IMR-90 (cell line): ENCODE data around the gene MLLT10. TPM values are rescaled to one million over a fixed set of nuclear protein-coding genes. Genes with fewer than 3 reads are reported as not detected.

Source experiments
- ATAC-seq: fragments of 200-7000 bp; cut with Tn5 transposase; 2 replicates; pipeline ENCODE4 v1.9.1; 2020; ENCODE audit warnings: low read depth, mild to moderate bottlenecking, moderate library complexity
- BruUV-seq: library from RNA; stranded (reverse); fragments of 400-500 nt; replicated peaks from 2 replicates; lab custom pipeline; 2021; lab: Mats Ljungman, UMichigan
- CTCF ChIA-PET: fragments of 300-600 bp; formaldehyde crosslinking; extraction: SDS; loops from one replicate; lab custom pipeline; 2021; ENCODE audit warnings: antibody characterized with exemption; lab: Yijun Ruan, JAX
- POLR2A ChIA-PET: fragments of 300-600 bp; sonication (Branson Sonifier 250); formaldehyde crosslinking; loops from one replicate; lab custom pipeline; 2022; ENCODE audit warnings: antibody characterized with exemption; ENCODE audit not compliant: unreplicated experiment; lab: Charles Lee
- DNase-seq: peaks from one replicate; pipeline ENCODE4 v3.0.0; 2013
- H2AFZ ChIP-seq: replicated peaks from 2 replicates; pipeline ENCODE3; 2013; ENCODE audit warnings: low read length, mild to moderate bottlenecking; ENCODE audit not compliant: poor library complexity
- H2AK5ac ChIP-seq: 2 replicates; pipeline ENCODE4 v1.6.1; 2013; ENCODE audit warnings: low read depth, low read length, inconsistent platforms
- H2AK9ac ChIP-seq: replicated peaks from 2 replicates; pipeline ENCODE3; 2013; ENCODE audit warnings: mild to moderate bottlenecking, low read depth, low read length, moderate library complexity; ENCODE audit not compliant: poor library complexity
- H2BK120ac ChIP-seq: 2 replicates; pipeline ENCODE4 v1.6.1; 2013; ENCODE audit warnings: low read depth, low read length, inconsistent platforms
- H2BK15ac ChIP-seq: 3 replicates; pipeline ENCODE4 v1.6.1; 2013; ENCODE audit warnings: low read depth, low read length, inconsistent platforms
- H2BK20ac ChIP-seq: 2 replicates; pipeline ENCODE4 v1.6.1; 2013; ENCODE audit warnings: low read depth, mild to moderate bottlenecking, inconsistent platforms, low read length, moderate library complexity
- H2BK5ac ChIP-seq: 2 replicates; pipeline ENCODE4 v1.6.1; 2013; ENCODE audit warnings: mild to moderate bottlenecking, low read depth, low read length, inconsistent platforms; ENCODE audit not compliant: poor library complexity, severe bottlenecking
- H3K14ac ChIP-seq: replicated peaks from 2 replicates; pipeline ENCODE4 v1.6.1; 2013; ENCODE audit warnings: low read depth, low read length, inconsistent platforms
- H3K18ac ChIP-seq: 2 replicates; pipeline ENCODE4 v1.6.1; 2013; ENCODE audit warnings: low read depth, low read length, control low read depth
- H3K23ac ChIP-seq: 2 replicates; pipeline ENCODE4 v1.6.1; 2013; ENCODE audit warnings: low read depth, low read length, inconsistent platforms
- H3K27ac ChIP-seq: 2 replicates; pipeline ENCODE4 v1.5.1; 2013; ENCODE audit warnings: mild to moderate bottlenecking, control low read depth, low read length; ENCODE audit not compliant: insufficient read depth
- H3K27me3 ChIP-seq: 2 replicates; pipeline ENCODE4 v1.6.1; 2013; ENCODE audit warnings: low read length; ENCODE audit not compliant: control insufficient read depth, insufficient read depth
- H3K36me3 ChIP-seq: 2 replicates; pipeline ENCODE4 v1.6.1; 2013; ENCODE audit warnings: low read length, mixed read lengths; ENCODE audit not compliant: control insufficient read depth, insufficient read depth
- H3K4ac ChIP-seq: 2 replicates; pipeline ENCODE4 v1.6.1; 2013; ENCODE audit warnings: low read depth, low read length, inconsistent platforms
- H3K4me1 ChIP-seq: 2 replicates; pipeline ENCODE4 v1.6.1; 2013; ENCODE audit warnings: low read length, mixed read lengths; ENCODE audit not compliant: control insufficient read depth, insufficient read depth
- H3K4me2 ChIP-seq: 2 replicates; pipeline ENCODE4 v1.6.1; 2013; ENCODE audit warnings: low read depth, mild to moderate bottlenecking, control low read depth, low read length, moderate library complexity
- H3K4me3 ChIP-seq: 2 replicates; pipeline ENCODE4 v1.5.1; 2013; ENCODE audit warnings: low read depth, mild to moderate bottlenecking, control low read depth, low read length, moderate library complexity; ENCODE audit not compliant: insufficient read depth
- H3K56ac ChIP-seq: 2 replicates; pipeline ENCODE4 v1.6.1; 2013; ENCODE audit warnings: low read length, inconsistent platforms; ENCODE audit not compliant: insufficient read depth; ENCODE audit errors: extremely low read depth
- H3K79me1 ChIP-seq, 2 experiments: 2 replicates each; pipeline ENCODE4 v1.6.1; 2013; ENCODE audit warnings: low read length in 2 of 2, inconsistent platforms in 1 of 2, low read depth in 1 of 2
- H3K9ac ChIP-seq: 2 replicates; pipeline ENCODE4 v1.6.1; 2013; ENCODE audit warnings: low read depth, low read length, control low read depth
- H3K9me1 ChIP-seq: 2 replicates; pipeline ENCODE4 v1.6.1; 2013; ENCODE audit warnings: low read length, inconsistent platforms; ENCODE audit not compliant: insufficient read depth
- H3K9me3 ChIP-seq: 2 replicates; pipeline ENCODE4 v1.6.1; 2013; ENCODE audit warnings: low read length; ENCODE audit not compliant: control insufficient read depth, insufficient read depth
- H4K20me1 ChIP-seq: 2 replicates; pipeline ENCODE4 v1.6.1; 2013; ENCODE audit warnings: low read length, inconsistent platforms; ENCODE audit not compliant: insufficient read depth
- H4K5ac ChIP-seq: 2 replicates; pipeline ENCODE4 v1.6.1; 2013; ENCODE audit warnings: mild to moderate bottlenecking, low read depth, low read length, control low read depth
- H4K8ac ChIP-seq, 2 experiments: 2 replicates each; pipeline ENCODE4 v1.6.1; 2013; ENCODE audit warnings: low read depth in 2 of 2, low read length in 2 of 2, control low read depth in 1 of 2, inconsistent platforms in 1 of 2
- H4K91ac ChIP-seq: 2 replicates; pipeline ENCODE4 v1.6.1; 2013; ENCODE audit warnings: low read depth, low read length, inconsistent platforms; ENCODE audit not compliant: insufficient read depth
- BHLHE40 ChIP-seq: fragments of 150-350 bp; IDR thresholded peaks from 2 replicates; pipeline ENCODE4 v1.6.1; 2016; ENCODE audit warnings: mild to moderate bottlenecking, low read depth, low read length
- CEBPB ChIP-seq: IDR thresholded peaks from 2 replicates; pipeline ENCODE4 v1.6.1; 2012; ENCODE audit warnings: low read depth, low read length, improper control_type of control experiment
- CHD1 ChIP-seq: IDR thresholded peaks from 2 replicates; pipeline ENCODE4 v1.6.1; 2012; ENCODE audit warnings: low read depth, low read length, improper control_type of control experiment
- CTCF ChIP-seq: conservative IDR thresholded peaks from 2 replicates; pipeline ENCODE4 v1.5.1; 2012; ENCODE audit warnings: mild to moderate bottlenecking, low read depth, low read length, improper control_type of control experiment
- ELK1 ChIP-seq: fragments of 150-350 bp; IDR thresholded peaks from 2 replicates; pipeline ENCODE4 v1.6.1; 2016; ENCODE audit warnings: low read depth, mild to moderate bottlenecking, low read length, moderate library complexity, borderline replicate concordance
- FOS ChIP-seq: fragments of 150-350 bp; IDR thresholded peaks from 2 replicates; pipeline ENCODE4 v1.6.1; 2016; ENCODE audit warnings: low read depth, low read length
- MAFK ChIP-seq: IDR thresholded peaks from 2 replicates; pipeline ENCODE4 v1.6.1; 2012; ENCODE audit warnings: low read depth, low read length, improper control_type of control experiment
- MAZ ChIP-seq: IDR thresholded peaks from 2 replicates; pipeline ENCODE4 v1.6.1; 2012; ENCODE audit warnings: low read depth, mild to moderate bottlenecking, low read length, improper control_type of control experiment, moderate library complexity, borderline replicate concordance
- MXI1 ChIP-seq: IDR thresholded peaks from 2 replicates; pipeline ENCODE4 v1.6.1; 2012; ENCODE audit warnings: low read depth, mild to moderate bottlenecking, low read length, moderate library complexity, borderline replicate concordance
- NFE2L2 ChIP-seq: fragments of 150-350 bp; IDR thresholded peaks from 2 replicates; pipeline ENCODE4 v1.6.1; 2016; ENCODE audit warnings: low read depth, mild to moderate bottlenecking, low read length
- POLR2A ChIP-seq: IDR thresholded peaks from 2 replicates; pipeline ENCODE4 v1.6.1; 2012; ENCODE audit warnings: mild to moderate bottlenecking, low read depth, low read length
- RAD21 ChIP-seq: IDR thresholded peaks from 2 replicates; pipeline ENCODE4 v1.6.1; 2012; ENCODE audit warnings: low read length, improper control_type of control experiment
- RCOR1 ChIP-seq: IDR thresholded peaks from 2 replicates; pipeline ENCODE4 v1.6.1; 2012; ENCODE audit warnings: mild to moderate bottlenecking, low read length, improper control_type of control experiment; ENCODE audit not compliant: insufficient replicate concordance
- RFX5 ChIP-seq: IDR thresholded peaks from 2 replicates; pipeline ENCODE4 v1.8.0; 2012; ENCODE audit warnings: low read depth, mild to moderate bottlenecking, low read length, moderate library complexity
- SMC3 ChIP-seq: fragments of 150-350 bp; IDR thresholded peaks from 2 replicates; pipeline ENCODE4 v1.6.1; 2016; ENCODE audit warnings: low read depth, mild to moderate bottlenecking, antibody characterized with exemption, low read length, moderate library complexity
- WGBS, 2 experiments: methylation state at CpG; one replicate each; pipeline versions ENCODE4 v1.1.5 to v1.1.7; 2013; ENCODE audit warnings: missing lambda C conversion rate in 2 of 2; ENCODE audit not compliant: insufficient read length in 1 of 2; ENCODE audit errors: extremely low coverage in 2 of 2; 5-methylcytosine and 5-hydroxymethylcytosine counted together
- dilution Hi-C: fragments of 300-500 bp; cut with HindIII; formaldehyde crosslinking; loops from one replicate; pipeline ENCODE4 v1.14.3; 2018; ENCODE audit warnings: low sequenced_read_pairs; ENCODE audit not compliant: unreplicated experiment
- in situ Hi-C: fragments of 300-500 bp; cut with MboI; formaldehyde crosslinking; loops from 3 replicates; pipeline ENCODE4 v1.14.3; 2019; ENCODE audit warnings: low sequenced_read_pairs, inconsistent platforms, mixed read lengths
- intact Hi-C: fragments of 100-400 bp; cut with micrococcal nuclease; formaldehyde crosslinking; loops from 2 replicates; pipeline ENCODE4 v1.10.0; 2022
- polyA plus RNA-seq, 3 experiments: library from polyadenylated mRNA; depleted of rRNA; stranded (reverse); fragments of >200 nt; gene quantifications; 2 replicates each; pipeline ENCODE4 v1.2.3, GENCODE V29; 2012; ENCODE audit warnings: low replicate concordance in 1 of 3
- total RNA-seq: library from RNA; depleted of rRNA; stranded (reverse); fragments of >200 nt; gene quantifications from 2 replicates; pipeline ENCODE4 v1.2.3, GENCODE V29; 2012

The MLLT10 gene
- total and polyA plus RNA-seq, 2 of the 4 experiments (the other 2 are of a cell fraction): 22.5 to 29.0 TPM

- peak overlapping the region; percentile 58 for H3K14ac ChIP-seq
- no peak for ATAC-seq
- TF ChIP-seq BHLHE40 (no peak), MXI1 (no peak), MAZ (no peak), CTCF (no peak), POLR2A (no peak), ELK1 (no peak), RAD21 (no peak), CEBPB (no peak), SMC3 (no peak), NFE2L2 (no peak), RFX5 (no peak), RCOR1 (no peak), CHD1 (no peak), FOS (no peak), MAFK (no peak)
These were observed 15.2 kb upstream of the MLLT10 start for GRCh38 chr10:21518641-21519396.

More at GRCh38 chr10:21518641-21519396, 15.2 kb upstream of the MLLT10 start:
- Histone ChIP-seq H2BK20ac (0 out of 2 replicates have a peak overlapping the region, but pooled peaks have one; percentile 12), H3K27me3 (no peaks in the 10 kb centered on the region), H2AK5ac (no peak overlapping the region), H4K8ac (peak overlapping the region; percentile 27 to 51; a peak in 3 of 4 replicates), H3K56ac (peak overlapping the region; percentile 22; the same call in 1 of the 2 replicates), H2AFZ (peak overlapping the region; percentile 85), H3K79me1 (peaks cover 0 to 6% of the 10 kb centered on the region in 2 experiments; a peak in 1 of 4 replicates), H3K9ac (peak overlapping the region; percentile 58), H3K27ac (peak overlapping the region; percentile 56), H2BK15ac (no peak overlapping the region), H2BK5ac (peak overlapping the region; percentile 27), H3K9me3 (no peaks in the 10 kb centered on the region), H3K4me3 (peak overlapping the region; percentile 95), H3K4ac (peak overlapping the region; percentile 9; the same call in 1 of the 2 replicates), H3K4me1 (peaks cover 4% of the 10 kb centered on the region), H3K9me1 (0 out of 2 replicates have a peak, but pooled peaks cover 3% of the 10 kb centered on the region), H2AK9ac (peak overlapping the region; percentile 44), H3K23ac (peak overlapping the region; percentile 76), H3K36me3 (no peaks in the 10 kb centered on the region), H3K18ac (peak overlapping the region; percentile 30), H4K20me1 (no peaks in the 10 kb centered on the region), H2BK120ac (0 out of 2 replicates have a peak overlapping the region, but pooled peaks have one; percentile 6), H4K5ac (peak overlapping the region; percentile 3; the same call in 1 of the 2 replicates), H4K91ac (no peak overlapping the region), H3K4me2 (peak overlapping the region; percentile 98)
- peak; percentile 56 for DNase-seq
- CTCF ChIA-PET: interaction anchor here (0.6 to 1.5 kb wide), 4 partner anchors 16 to 1305 kb away, joined by 3 to 5 read pairs (median 4); no protein-coding TSS in a partner anchor
- intact Hi-C loops: loop anchor here (5.0 kb wide), 1 partner anchor 213 kb away; no protein-coding TSS in a partner anchor
- in situ Hi-C loops: loop anchor here (25.0 kb wide), 3 partner anchors 793 to 1093 kb away; partner anchors contain the start of genes BMI1 and COMMD3
- POLR2A ChIA-PET: interaction anchor here (0.6 kb wide), 1 partner anchor 184 kb away, joined by 6 read pairs; no protein-coding TSS in a partner anchor
- BruUV-seq: no TSS peak
- dilution Hi-C loops: no loop called here
- no CpG with 5 or more reads among the region's 16 CpGs for WGBS, 2 experiments
